ENCODE results near the gene ZFHX3.

ZFHX3 gene

GRCh38 chr16:73037845-73038570, 9.9 kb downstream of the ZFHX3 start:
- no peak for DNase-seq

DNA sequence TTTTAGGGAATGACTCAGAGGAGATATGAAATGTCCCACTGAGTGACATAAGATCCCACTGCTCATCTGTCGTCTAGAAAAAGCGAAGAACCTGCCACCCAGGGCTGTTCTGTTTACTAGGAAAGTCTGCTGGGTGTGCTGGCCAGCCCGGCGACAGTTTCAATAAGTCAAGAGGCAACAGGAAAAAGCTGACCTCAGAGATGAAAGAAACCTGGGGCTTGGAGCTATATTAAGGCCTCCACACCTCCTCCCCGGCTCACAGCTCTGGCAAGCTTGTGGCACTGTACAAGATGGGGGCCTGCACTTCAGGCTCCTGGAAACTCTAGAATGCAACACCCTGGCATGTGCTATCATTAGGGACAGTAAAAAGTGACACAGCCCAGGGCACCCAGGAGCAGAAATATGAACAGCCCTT, 10.6 kb downstream of the ZFHX3 start:
- no peak for DNase-seq

DNA sequence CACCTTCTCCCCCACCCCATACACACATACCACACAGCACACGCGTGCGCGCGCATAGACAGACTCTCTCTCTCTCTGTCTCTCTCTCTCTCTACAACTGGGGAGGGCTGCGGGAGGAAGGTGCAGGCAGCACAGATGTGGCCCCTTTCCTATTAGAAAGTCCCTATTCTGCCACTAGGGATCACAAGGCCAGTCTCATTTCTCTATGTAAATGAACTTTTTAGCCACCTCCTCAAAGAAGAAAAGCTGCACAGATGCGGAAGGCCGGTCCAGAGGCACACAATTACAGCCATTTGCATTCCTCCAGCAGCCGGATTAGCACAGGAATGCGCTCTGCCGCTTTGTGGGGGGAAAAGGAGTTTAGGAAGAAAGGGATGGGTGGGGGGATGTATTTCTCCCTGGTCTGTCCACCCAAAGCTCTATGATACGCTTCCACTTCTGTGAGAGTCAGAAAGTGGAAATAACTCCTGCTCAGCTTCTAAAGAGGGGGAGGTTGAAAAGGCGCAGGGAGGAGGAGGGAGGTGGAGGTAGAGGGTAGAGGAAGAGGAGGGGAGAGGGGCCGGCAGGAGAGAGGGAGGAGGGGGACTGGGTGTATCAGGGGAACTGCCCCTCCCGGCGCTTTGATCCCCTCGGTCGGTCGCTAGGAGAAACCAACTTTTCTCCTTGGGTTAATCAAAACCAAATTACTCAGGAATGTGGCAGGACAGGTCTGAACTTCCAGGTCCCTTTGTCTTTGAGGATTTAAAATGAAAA, 11.7 kb downstream of the ZFHX3 start:
- DNase-seq: no peak

DNA sequence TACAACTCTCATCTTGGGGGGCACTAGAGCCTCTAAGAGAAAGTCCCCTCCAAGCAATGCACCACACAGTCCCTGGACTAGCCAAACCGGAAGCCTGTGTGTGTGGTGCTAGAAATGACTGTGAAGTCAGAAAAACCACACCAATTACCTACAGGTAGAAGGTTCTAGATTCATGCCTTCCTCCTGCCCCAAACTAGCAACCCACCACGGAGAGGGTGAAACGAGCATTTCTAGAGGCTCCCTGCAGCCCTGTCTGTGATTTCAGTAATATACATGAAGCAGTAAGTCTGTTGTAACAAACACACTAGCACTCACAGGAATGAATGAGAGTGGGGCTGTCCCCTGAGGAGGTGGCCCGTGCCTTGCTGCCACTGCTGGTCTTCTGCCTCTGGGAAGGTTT, 13.6 kb downstream of the ZFHX3 start:
- DNase-seq: no peak

DNA sequence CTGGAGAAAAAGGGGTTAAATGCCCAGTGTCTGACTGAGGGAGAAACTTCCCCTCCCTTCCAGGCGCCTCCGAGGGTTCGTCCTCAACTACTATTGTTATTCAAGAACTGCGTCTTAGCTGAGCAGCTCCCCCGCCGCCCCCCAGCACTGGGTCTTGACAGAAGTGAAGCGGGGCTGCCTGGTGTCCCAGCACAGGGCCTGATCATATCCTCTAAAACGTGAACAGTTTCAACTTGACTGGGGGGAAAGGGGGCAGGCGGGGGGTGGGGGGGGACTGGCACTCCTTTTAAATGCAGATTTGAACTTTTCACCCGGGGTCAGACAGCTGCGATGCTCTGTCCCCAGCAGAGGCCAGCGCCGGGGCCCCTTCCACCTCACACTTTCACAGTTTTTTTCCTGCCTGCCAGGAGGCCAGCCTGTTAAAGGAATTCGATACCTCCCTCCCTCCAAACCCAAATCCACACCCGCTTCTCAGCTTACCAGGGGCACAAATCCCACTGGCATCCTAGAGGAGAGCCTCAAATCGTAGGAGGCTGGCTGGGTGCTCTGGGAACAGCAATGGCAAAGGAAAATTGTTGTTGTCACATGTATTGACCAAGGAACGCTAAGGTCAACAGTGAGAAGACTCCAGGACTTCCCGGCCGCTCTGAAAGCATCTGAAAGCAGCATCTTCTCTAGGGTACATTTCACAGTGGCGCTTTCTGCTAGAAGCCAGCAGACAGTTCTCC, 14.5 kb downstream of the ZFHX3 start:
- DNase-seq: no peak

GRCh38 chr16:73032541-73033270, 15.2 kb downstream of the ZFHX3 start:
- no peak for DNase-seq

- no peak for DNase-seq
These were observed 15.9 kb downstream of the ZFHX3 start for GRCh38 chr16:73031984-73032383.

DNA sequence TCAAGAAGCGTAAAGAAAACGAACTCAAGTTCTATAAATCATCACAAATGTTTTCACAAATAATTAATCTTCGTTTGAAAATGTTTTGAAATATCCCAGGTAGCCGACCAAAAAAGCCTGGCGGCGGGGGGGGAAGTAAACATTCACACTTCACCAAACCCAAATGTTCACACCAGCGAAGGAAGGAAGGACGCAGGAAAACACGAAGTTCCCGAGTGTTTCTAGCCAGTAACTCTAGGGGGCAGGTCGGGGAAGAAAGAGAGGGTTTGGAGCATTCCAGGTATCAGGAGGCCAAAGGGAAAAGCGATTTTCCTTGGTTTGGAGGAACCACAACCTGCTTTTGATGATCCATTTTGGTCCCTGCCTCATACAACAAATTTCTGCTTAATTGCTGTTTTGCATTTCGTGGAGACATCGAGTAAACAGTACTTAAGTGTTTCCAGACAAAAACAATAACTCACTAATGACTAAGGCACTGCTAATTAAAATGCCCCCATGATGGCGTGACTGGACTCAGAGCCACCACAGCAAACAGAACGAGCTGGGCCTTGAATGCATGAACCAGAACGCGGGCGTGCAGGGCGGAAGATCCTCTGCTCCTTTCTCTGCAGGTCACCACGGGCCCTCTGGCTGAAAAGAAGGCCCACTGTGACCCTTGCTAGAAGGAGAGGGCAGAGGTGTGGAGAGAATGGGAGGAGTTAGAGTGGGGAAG, 16.6 kb downstream of the ZFHX3 start:
- no peak for DNase-seq

GRCh38 chr16:73028721-73029361, 19.1 kb downstream of the ZFHX3 start:
- no peak for DNase-seq

DNA sequence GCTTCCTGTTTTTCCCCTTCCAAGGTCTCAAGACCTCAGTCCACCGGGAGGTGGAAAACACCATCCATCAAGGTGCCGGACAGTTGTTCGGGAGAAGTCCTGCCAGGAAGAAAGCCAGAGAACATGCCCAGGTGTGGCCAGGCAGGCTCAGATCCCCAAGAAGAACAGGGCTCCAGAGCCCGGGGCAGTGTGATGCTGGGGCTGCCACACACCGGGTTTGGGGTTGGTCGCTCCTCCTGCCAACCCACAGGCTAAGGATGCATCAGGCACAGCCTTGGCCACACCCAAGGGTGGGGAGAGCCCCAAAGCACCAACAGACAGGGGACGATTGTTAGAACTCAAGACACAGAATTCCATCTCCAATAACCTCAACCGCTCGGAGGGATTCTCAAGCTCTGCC, 19.7 kb downstream of the ZFHX3 start:
- no peak for DNase-seq

- no peak for DNase-seq
These were observed 20.2 kb downstream of the ZFHX3 start for GRCh38 chr16:73027685-73028111.

DNA sequence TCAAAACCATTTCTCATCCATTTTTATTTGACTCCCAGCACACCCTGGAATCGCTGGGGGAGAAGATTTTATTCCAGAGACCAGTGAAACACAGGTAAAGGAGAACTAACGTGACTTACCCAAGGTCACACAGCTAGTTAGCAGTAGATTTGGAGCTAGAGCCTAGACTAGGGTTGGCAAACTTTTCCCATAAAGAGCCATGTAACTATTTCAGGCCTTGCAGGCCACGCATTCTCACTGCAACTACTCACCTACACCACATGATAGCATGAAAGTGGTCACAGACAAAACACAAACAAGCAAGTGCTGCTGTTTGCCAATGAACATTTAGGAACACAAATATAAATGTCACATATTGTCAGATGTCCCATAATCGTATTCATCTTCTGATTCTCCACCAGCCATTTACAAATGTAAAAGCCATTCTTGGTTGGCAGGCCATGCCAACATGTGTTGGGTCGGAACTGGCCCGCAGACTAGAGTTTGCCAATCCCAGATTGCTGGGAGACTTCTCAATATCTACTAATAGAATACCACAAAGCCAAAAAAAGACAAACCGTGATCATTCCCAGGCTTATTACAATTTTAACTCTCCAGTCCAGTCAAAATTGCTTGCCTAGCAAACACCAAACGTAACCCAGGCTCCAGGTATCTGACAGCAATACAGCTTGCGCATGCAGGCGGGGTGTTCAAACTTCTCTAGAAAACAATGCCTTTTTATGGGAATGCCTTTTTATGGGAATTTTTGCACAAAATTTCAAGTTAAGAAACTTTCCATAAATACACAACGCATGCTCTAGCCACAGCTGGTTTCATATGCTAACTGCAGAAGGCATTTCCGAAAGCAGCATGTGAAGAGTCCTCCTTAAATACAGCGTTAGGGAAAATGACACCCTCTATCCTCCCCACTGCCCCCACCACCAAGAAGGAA, 20.9 kb downstream of the ZFHX3 start:
- DNase-seq: no peak

DNA sequence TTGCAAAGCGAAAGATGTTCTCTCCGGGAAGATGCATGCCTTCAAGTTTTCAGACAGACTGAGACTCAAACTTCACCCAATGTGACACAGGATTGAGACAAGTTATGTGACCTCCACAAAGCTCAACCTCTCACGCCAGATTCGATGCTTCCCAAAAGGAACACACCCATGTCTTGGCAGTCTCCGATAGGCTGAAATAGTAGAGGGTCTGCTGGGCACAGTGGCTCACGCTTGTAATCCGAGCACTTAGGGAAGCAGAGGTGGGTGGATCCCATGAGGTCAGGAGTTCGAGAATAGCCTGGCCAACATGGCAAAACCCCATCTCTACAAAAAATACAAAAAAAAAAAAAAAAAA, 22.1 kb downstream of the ZFHX3 start:
- DNase-seq: no peak

DNA sequence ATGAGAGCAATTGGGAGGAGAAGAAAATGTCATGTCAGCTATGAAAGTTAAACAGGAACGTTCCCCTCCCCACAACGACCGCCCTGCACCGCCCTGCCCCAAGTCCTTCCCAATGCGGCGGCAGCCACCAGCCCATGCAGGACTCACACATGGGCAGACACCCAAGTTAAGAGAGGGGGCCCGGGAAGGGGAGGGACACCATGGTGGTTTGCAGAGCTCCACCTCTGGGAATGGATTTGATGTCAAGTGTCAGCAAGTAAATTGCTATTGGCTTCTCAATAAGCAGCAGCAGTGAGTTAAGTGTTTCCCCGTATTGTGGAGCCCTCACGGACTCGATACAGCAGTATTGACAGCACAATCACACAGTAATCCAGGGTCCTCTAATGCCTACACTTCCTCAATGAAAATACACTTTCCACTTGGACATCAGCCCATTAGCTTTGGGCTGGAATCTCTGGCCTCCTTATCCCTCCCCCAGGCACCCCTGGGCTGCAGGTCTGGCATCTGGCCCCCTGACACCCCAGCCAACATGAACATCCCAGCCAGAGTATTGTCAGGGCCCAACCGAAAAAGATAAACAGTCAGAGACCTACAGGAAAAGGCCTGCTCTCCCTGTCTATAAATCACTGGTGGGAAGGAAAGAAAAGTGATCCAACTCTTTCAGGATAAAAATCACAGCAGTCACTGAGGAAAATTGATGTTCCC, 22.6 kb downstream of the ZFHX3 start:
- DNase-seq: no peak

- no peak for DNase-seq
These were observed 23.3 kb downstream of the ZFHX3 start for GRCh38 chr16:73024571-73025105.

GRCh38 chr16:73023752-73024570, 24.0 kb downstream of the ZFHX3 start:
- DNase-seq: no peak

DNA sequence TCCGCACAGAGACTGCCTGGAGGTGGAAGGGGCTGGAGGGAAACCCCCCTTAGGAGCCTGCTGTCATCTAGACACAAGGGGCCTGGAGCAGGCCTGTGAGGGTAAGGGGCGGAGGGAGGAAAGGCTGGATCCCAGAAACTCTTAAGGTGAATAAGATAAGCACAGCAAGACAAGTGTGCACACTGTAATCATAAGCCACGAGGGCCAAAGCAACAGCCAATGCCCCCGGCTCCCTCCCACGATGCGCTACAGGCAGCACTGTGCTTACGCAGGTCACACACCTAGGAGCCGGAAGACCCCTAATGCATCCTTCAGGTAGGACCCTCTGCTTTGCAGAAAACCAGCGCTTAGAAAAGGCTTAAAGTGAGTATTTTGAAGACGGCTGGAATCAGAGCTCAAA, 24.6 kb downstream of the ZFHX3 start:
- DNase-seq: no peak

GRCh38 chr16:73022534-73022933, 25.4 kb downstream of the ZFHX3 start:
- no peak for DNase-seq
